Measurements from ENCODE around the gene NOS1AP. TPM values are rescaled to one million over a fixed set of nuclear protein-coding genes. Genes with fewer than 3 reads are reported as not detected.
"Not testable (repeated sequence)": the region's sequence is repeated elsewhere in the genome, so short reads cannot be mapped to it uniquely, and the experiment has no call there.

The NOS1AP gene
- total RNA-seq, 1 donor from 2014 or later: 0.62 TPM

DNA sequence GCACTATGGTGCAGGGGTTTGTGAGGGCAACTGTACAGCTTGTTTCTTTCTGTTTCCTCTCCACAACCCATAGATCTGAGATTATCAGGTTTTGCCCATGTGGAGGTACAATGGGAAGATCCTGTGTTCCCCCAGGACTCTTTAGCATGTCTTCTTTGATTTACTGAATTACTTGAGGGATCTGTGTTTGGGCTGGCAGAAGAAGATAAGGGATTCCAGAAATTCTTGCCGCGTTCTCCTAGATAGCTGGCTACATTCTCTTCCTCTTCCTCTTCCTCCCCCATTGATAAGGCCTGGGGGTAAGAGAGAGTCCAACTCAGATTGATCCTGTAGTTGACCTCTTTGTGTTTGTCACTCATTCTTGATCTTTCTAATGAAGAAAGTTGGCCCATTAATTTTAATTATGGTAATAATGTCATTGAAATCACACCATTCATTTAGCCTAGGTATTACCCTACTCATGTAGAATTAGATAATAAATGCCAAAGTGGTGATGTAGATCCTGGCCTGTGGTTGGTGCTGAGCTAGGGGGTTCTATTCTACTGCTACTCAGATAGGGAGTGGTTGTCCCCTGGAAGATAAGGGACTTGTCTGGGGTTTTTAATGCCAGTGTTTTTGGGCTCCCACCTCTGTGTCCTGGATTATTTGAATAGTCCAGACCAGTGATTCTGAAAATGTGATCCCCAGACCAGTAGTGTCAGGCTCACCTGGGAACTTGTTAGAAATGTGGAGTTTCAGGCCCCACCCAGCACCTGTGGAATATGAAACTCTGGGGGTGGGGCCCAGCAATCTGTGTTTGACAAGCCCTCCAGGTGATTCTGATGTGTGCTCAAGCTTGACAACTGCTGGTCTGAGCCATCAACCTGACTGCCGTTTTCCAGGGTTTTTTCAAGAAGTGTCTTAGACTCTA is 122.2 kb downstream of the NOS1AP start:
- no peak for DNase-seq (ENCODE audit: low read depth)

DNA sequence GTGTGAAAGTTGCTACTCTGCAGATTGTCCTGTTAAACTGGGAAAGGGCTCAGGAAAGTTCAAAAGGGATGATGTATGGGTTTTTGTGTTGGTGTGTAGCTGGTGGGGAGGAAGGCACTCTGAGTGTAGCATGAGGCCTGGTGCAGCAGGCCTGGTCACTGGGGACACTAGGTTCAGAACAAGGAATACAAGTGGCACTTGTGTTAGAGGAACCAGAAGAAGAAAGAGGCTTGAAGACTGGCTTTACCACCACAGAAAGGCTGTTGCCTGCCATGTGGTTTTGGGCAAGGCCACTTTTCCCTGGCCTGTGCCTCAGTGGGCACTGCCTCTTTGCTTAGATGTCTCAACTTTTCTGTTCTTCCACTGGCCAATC is 122.8 kb downstream of the NOS1AP start:
- DNase-seq (ENCODE audit: low read depth): no peak

- DNase-seq (ENCODE audit: low read depth): no peak
Measured at GRCh38 chr1:162192763-162193162, 123.3 kb downstream of the NOS1AP start.

- peak; percentile 53 for DNase-seq (ENCODE audit: low read depth)
Measured at GRCh38 chr1:162193221-162193620, 123.7 kb downstream of the NOS1AP start.

DNA sequence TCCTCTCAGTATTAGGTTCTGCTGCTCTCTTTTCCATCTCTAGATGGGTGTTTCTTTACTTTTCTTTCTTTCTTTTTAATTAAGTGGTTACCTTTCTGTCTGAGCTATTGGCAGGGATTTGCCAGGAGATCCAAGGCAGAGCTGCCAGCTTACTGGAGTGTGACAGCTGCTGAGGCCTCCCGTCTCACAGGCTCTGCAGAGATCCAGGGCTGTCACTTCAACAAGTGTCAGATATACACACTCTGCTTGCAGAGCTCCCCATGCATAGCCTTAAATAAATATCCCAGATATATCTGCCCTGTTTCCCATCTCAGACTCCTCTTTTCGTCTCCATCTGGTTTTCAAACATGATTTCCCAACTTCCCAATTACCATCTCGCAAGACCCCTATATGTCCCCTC is 124.3 kb downstream of the NOS1AP start:
- peak; percentile 71 for DNase-seq (ENCODE audit: low read depth)

GRCh38 chr1:162195567-162195966 is 126.1 kb downstream of the NOS1AP start:
- DNase-seq (ENCODE audit: low read depth): no peak

GRCh38 chr1:162196387-162196786 is 126.9 kb downstream of the NOS1AP start:
- DNase-seq (ENCODE audit: low read depth): no peak

DNA sequence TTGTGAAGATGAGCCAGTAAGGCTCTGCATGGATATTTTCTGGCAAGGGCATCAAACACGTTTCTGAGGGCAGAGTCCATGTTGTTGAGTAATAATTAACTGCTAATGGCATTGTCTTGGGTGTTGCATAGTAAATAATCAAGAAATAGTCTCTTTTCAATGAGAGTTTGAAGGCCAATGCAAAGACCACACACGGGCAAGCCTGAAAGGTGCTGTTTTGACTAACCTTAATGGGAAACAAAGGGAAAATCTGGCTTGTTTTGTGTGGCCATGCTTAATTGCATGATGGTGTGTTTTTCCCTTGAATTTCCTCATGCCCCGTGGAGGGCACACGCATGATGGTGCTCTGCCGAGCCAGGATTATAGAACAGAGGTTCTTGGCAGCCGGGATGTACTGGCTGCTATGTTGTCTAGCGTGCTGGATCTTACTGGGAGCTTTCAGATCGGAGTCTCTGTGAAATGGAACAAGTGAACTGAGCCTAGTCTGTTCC is 127.6 kb downstream of the NOS1AP start:
- no peak for DNase-seq (ENCODE audit: low read depth)

GRCh38 chr1:162197615-162198421 is 128.3 kb downstream of the NOS1AP start:
- DNase-seq (ENCODE audit: low read depth): no peak

- no peak for DNase-seq (ENCODE audit: low read depth)
Measured at GRCh38 chr1:162200096-162200847, 130.8 kb downstream of the NOS1AP start.

GRCh38 chr1:162201062-162201461 is 131.6 kb downstream of the NOS1AP start:
- not testable (repeated sequence) for DNase-seq (ENCODE audit: low read depth)

- no peak for DNase-seq (ENCODE audit: low read depth)
Measured at GRCh38 chr1:162204129-162204822, 134.8 kb downstream of the NOS1AP start.

DNA sequence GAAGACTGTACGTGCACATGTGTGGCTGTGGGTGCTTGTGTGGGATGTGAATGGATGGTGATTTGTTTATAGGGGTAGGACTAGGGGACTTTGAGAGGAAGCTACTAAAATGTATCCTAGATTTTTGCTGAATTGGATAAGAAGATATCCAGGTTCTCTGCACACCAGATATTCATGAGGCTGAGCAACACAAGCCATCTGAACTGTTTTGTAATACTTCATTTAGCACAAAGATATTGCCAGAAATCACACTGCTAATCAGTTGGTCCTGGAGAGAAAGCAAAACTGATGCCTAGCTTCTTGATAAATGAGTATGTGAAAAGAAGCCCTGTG is 135.3 kb downstream of the NOS1AP start:
- no peak for DNase-seq (ENCODE audit: low read depth)

DNA sequence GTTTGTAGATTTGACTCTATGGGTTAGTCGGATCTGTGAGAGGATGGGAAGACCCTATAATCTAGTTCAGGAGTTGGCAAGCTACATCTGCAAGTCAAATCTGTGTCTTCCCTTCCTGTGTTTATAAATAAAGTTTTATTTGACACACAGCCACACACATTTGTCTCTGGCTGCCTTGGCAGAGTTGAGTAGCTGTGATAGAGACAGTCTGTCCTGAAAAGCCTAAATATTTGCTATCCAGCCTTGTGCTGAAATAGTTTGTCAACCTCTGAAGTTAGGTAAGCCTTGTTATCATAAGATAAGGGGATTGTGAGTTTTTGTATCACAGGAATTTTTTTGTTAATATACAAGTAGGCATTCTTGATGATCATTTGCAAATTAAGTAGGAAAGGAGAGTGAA is 136.8 kb downstream of the NOS1AP start:
- peak; percentile 24 for DNase-seq (ENCODE audit: low read depth)

DNA sequence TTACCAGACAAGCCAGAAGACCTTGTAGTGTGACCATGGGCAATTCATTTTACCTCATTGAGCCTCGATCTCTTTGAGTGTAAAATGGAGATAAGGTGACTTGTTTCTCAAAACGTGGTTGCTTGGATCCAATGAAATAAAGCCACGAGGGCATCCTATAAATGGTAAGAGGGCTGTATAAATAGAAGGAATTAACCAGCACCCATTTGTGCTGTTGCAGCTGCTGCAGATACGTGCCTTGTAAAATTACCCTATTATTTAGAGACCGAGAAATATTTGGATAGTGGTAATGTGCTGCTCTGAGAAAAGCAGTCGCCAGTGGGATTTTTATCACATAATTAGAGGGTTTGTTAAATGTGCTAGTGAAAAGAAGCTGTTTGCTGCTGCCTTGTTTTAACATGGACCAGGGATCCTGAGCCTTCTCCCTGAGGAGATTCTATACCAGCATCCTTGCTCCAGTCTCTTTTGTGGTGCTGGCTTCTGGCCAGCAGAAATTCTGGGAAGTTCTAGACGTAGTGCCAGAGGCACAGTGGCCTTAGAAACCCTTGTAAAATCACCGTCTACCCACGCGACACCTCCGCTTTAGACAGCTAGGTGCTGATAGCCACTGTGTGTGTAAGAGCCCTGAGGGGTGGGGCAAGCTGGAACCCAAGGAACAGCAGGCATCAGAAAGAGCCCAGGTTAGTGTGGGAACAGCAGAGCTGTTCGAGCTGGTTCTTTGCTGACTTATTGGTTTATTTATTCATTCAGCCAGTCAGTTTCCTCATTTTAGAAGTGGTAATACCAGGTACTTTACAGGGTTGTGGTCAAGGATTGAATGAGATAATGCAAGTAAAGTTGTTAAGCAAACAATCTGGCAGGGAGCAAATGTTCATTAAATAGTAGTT is 137.5 kb downstream of the NOS1AP start:
- DNase-seq (ENCODE audit: low read depth): peak; percentile 78

DNA sequence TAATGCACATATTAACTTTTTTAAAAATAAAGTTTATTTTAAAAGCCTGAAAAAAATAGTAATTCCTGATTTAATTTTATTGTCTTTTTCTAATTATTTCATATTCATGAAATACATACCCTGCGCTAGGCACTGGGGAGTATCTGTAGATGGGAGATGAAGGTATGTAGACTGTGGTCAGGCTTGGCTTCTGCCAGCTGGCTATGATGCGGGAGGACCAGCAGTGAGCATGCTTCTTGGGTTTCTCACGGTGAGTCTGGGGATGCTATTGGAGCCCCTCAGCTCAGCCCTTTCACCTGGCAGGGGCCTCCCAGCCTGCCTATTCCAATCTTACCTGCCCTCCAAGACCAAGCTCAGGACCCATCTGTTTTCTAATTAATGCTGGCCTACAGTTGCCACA is 138.4 kb downstream of the NOS1AP start:
- DNase-seq (ENCODE audit: low read depth): peak; percentile 36

DNA sequence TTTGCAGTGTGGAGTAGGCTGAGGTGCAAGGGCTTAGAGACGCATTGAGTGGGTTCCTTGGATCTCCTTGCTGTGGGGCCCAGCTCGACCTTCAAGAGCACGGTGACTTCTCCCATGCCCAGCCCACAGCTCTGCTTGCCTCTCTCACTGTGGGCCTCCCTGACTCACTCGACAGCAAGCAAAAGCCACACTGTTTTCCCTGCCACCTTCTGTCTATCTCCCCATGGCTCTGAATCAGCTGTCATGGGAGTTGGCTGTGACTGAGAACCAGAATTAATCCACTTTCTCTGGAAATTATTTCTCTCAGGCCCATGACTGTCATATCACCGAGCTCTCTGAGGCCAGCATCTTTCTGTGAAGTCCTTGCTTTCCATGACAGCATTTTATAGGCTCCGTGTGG is 140.7 kb downstream of the NOS1AP start:
- peak; percentile 73 for DNase-seq (ENCODE audit: low read depth)

GRCh38 chr1:162212713-162213112 is 143.2 kb downstream of the NOS1AP start:
- DNase-seq (ENCODE audit: low read depth): peak; percentile 69

DNA sequence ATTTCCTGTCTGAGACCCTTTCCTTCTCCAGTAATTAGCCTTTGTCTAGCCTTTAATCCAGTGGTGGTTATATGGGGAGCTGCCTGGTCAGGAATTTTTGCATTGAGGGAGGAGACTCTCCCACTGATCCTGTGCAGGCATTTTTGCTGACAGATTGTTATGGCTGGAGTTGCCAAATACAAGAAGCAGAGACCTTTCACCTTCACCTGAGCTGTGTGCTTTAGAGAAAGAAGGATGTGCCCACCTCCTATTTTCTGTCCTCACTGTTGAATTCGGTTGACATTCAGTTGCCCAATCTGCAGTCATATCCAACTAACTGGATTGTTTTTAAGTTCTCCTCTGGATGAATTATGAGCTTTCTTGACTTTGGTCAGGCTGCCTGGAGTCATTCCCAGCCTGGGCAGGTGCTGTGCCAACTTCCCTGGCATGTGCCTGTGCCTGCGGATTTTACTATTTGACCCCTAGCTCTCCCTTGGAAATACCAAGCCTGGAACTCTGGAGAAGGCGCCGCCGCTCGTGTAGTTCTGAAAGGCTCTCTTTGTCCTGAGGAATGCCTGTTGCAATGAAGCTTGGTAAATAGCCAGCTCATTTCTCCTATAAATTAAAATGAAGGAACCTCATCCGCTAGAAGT is 143.9 kb downstream of the NOS1AP start:
- DNase-seq (ENCODE audit: low read depth): peak; percentile 59
